ENCODE results near the gene ROBO2. TPM values are rescaled to one million over a fixed set of nuclear protein-coding genes. Genes with fewer than 3 reads are reported as not detected.

ROBO2 gene
- total and polyA plus RNA-seq, 2 experiments from 2014 or later, result 1.5 to 7.8 TPM

DNA sequence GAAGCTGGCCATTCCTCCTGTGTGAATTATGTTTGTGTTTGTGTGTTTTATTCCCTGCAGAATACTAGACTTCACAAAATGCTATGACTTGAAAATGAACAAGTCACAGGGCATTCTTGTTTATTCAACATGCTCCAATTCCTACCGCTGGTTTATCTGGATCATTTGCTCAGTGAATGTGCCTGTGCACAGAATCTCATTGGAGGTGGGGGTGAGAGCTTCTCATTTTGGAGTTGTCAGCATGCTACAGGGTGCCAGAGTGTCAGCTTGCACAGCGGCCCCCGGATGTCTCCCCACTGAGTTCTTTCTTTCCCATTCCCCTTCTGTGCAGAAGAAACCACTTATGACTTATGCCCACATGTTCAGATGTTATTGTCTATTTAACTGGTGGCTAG lies 428.7 kb downstream of the ROBO2 start (continued):
- no peak for TF ChIP-seq ZNF462 (CRISPR knock-in tag; IDR thresholded peaks at IDR 0.05)
- no peak for TF ChIP-seq EZH2 (IDR thresholded peaks at IDR 0.05; ENCODE audit: low read depth, unreplicated experiment)
- TF ChIP-seq ZNF114 (CRISPR knock-in tag; IDR thresholded peaks at IDR 0.05), result no peak
- no peak for TF ChIP-seq CTCF (conservative IDR thresholded peaks at IDR 0.05; ENCODE audit: low read depth in 2 of 2)
- no peak for TF ChIP-seq CREB1 (CRISPR knock-in tag; IDR thresholded peaks at IDR 0.05; ENCODE audit: low read depth)

GRCh38 chr3:77475507-77475906 lies 435.6 kb downstream of the ROBO2 start:
- Histone ChIP-seq H4K20me1 (replicated peaks; ENCODE audit: insufficient read depth) (no peaks in the 10 kb centered on the region), H3K4me1 (ENCODE audit: insufficient read depth) (peaks cover 22% of the 10 kb centered on the region), H3K36me3 (ENCODE audit: insufficient read depth) (no peaks in the 10 kb centered on the region; the same call in 1 of the 2 replicates), H3K27ac (ENCODE audit: low read depth) (peak overlapping the region; percentile 75; the same call in 1 of the 2 replicates), H3K79me2 (replicated peaks; ENCODE audit: insufficient read depth) (no peaks in the 10 kb centered on the region), H3K4me3 (no peak overlapping the region), H3K9me2 (ENCODE audit: insufficient read depth) (no peaks in the 10 kb centered on the region), H2AFZ (0 out of 2 replicates have a peak overlapping the region, but pooled peaks have one; percentile 88), H3F3A (replicated peaks; ENCODE audit: low read depth) (no peaks in the 10 kb centered on the region), H3K4me2 (peak overlapping the region; percentile 50), H3K27me3 (ENCODE audit: insufficient read depth) (no peaks in the 10 kb centered on the region)
- peak overlapping the region; percentile 84 for H3K27ac Mint-ChIP-seq
- H3K27me3 Mint-ChIP-seq (ENCODE audit: insufficient read depth, low read depth, poor library complexity), result no peaks in the 10 kb centered on the region
- H3K36me3 Mint-ChIP-seq (ENCODE audit: low read depth), result peaks cover 37% of the 10 kb centered on the region
- peaks cover 19% of the 10 kb centered on the region for H3K9me3 Mint-ChIP-seq
- ATAC-seq (peak; percentile 76), DNase-seq (ENCODE audit: low spot score) (peak; percentile 23)
- no peak overlapping the region for H3K4me3 Mint-ChIP-seq
- peaks cover 30% of the 10 kb centered on the region for H3K4me1 Mint-ChIP-seq
- peak; percentile 84 for TF ChIP-seq ZNF462 (CRISPR knock-in tag; IDR thresholded peaks at IDR 0.05)
- TF ChIP-seq, protein P1, sequence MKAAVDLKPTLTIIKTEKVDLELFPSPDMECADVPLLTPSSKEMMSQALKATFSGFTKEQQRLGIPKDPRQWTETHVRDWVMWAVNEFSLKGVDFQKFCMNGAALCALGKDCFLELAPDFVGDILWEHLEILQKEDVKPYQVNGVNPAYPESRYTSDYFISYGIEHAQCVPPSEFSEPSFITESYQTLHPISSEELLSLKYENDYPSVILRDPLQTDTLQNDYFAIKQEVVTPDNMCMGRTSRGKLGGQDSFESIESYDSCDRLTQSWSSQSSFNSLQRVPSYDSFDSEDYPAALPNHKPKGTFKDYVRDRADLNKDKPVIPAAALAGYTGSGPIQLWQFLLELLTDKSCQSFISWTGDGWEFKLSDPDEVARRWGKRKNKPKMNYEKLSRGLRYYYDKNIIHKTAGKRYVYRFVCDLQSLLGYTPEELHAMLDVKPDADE (IDR thresholded peaks at IDR 0.05), result no peak
